Measurements from ENCODE around the gene DERA.

DERA gene

DNA sequence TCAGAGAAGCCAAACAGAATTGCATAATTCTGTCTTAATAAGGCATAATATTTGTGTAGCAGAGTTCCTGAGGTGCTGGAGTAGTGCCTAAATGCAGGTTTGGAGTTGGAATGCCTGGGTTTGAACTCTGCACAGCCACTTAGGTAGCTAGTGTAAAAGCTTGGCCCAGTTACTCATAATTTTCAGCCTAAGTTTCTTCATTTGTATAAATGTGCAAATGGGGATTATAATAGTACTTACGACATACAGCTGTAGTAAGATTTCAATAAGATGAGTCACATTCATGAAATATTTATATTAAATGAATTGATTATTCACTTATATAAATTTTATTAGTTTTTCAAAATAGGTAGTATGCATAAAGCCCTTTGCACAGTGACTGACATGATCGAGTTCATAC is 175.8 kb downstream of the DERA start:
- DNase-seq, result no peak

All from stimulated activated naive CD4-positive, alpha-beta T cell treated with Interleukin-2 at 50 U/mL for 16 hours (primary cell).